ENCODE data around the gene GNB3. TPM values are rescaled to one million over a fixed set of nuclear protein-coding genes. Genes with fewer than 3 reads are reported as not detected.

Gene GNB3
- 1 to 10 TPM; 3.5 to 8.4 (median 6.0) TPM for polyA plus RNA-seq (ENCODE audit: insufficient read depth in 1 of 5, insufficient read length in 5 of 5, low replicate concordance in 1 of 5)
- long read RNA-seq, donor 1, result 0 reads
- long read RNA-seq, donor 2, result 0 reads
- long read RNA-seq, donor 3, partial matches to known transcripts, result 0 of 2 reads
- long read RNA-seq, donor 3, other reads (novel, unspliced or antisense), result 0 of 2 reads
- long read RNA-seq, donor 4, result 0 reads
- long read RNA-seq, donor 5, partial matches to known transcripts, result 0 of 1 reads
- long read RNA-seq, donor 5, other reads (novel, unspliced or antisense), result 0 of 1 reads
- long read RNA-seq, donor 6, partial matches to known transcripts, result 0 of 1 reads
- long read RNA-seq, donor 6, other reads (novel, unspliced or antisense), result 0 of 1 reads
- long read RNA-seq, donor 7, partial matches to known transcripts, result 0 of 1 reads
- long read RNA-seq, donor 7, other reads (novel, unspliced or antisense), result 0 of 1 reads
- long read RNA-seq, donor 8, result 0 reads

DNA sequence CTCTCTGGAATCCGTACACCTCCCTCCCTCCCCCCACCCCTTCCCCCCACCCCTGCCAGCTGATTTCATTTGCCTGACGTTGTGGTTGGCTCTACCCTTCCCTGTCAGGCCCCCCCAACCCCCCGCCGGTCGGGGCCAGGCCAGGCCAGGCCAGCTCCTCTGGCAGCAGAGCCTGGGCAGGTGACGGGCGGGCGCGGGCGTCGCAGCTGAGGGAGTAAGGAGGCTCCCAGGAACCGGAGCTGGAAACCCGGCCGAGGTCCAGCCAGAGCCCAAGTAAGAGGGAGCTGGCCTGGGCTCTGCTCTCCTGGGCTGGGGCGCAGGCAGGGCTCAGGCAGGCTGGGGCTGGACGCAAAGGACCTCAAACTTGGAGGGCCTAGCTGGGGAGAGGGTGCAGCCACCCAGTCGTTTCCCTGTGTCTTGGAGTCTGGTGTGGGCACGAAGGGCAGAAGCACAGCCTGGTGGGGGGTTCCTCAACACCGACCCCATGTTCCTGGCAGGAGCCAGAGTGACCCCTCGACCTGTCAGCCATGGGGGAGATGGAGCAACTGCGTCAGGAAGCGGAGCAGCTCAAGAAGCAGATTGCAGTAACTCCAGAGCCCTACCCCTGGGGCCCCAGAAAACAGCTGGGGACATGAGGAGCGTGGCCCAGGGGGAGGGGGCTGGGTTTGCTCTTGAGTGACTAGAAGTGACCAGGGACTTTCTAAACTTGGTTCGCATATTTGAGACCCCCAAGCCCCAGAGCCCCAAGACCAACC is at the start of gene GNB3:
TSS of gene GNB3 (plus strand) at position 165 of the 755 bp plus-strand sequence. CDS start at position 528, 363 bp downstream.
- DNase-seq, result no peak

DNA sequence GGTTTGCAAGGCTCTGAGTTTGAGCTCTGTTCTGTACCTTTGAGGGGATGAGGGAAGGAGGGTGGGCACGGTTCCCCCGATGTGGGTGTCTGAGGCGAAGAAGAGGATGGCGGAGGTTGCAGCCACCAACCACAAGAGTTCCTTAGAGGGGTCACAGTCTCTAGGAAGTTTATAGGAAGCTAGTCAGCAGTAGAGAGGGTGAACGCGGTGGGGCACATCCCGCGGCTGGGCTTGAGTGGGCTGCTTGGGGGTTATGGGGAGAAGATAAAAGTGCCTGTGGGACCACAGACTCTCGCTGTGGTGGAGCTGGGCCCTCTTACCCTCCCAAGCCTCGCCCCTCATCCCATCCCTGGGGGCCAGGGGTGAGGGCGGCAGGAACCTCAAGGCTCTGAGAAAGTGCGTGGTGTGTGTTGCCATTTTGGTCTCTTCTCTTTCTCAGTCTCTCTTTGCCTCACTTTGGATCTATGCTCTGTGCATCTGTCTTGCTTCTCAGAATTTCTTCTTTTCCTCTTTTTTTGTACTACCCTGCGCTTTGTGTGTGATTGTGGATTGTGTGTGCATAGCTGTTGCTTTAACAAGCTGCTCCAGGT is 48.7 kb upstream of the GNB3 start:
- DNase-seq, result no peak

DNA sequence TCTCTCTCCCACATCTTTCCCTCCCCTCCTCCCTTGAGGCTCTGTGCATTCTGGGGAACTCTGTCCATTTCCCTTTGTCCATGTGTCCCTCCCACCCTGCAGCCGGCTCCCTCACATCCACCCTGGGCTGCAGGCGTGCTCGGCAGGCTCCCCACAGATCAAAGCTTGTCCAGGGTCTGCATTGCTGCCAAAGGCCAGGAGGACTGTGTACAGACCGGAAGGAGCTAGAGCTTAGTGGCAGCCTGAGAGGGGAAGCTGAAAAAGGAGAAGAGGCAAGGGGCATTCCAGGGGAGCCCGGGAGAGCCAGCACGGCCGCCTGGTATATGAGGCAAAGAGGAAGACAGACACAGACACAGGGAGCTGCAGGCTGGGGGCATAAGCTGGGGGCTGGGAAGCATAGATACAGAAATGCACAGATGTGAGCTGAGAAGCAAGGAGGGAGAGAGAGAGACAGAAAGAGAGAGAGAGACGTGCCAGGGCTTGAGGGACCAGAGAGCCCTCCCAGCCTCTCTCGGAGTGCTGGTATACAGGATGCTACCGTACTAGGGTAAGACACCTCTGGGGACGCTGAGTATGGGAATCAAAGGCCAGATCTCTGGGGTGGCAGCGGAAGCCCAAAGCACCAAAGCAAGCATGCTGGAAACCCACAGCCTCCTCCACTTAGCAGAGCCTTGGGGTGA is 48.1 kb upstream of the GNB3 start:
- peak in 1 of 2 donors; percentile 58 for DNase-seq

DNA sequence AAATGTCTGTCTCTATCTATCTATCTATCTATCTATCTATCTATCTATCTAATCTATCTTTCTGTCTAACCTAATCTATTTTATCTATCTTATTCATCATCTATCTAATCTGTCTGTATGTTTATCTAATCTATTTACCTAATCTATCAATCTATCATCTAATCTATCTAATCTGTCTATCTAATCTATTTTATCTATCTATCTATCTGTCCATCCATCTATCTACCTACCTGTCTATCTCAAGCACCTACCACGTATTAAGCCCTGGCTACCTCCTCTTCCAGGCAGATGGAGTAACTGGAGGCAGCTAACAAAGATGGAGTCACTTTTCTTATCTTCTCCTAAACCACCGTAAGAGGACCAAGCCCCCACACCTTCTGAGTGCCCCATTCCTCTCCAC is 45.6 kb upstream of the GNB3 start:
- no peak for DNase-seq

DNA sequence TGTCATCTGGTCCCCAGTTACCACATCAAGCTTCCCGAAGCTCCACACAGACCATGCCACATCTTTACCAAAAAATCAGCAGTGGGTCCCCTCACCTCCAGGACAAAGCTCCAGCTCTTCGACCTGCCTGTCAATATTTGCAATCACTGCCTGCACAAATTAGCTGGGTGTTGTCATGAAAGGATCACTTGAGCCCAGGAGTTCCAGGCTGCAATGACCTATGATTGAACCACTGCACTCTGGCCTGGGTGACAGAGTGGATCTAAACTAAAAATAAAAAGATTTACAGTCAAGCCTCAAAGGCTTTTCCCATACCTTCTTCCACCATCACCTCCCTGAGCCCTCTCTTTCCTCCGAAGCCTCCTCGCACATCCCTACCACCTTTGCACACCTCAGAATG is 44.1 kb upstream of the GNB3 start:
- DNase-seq, result no peak

DNA sequence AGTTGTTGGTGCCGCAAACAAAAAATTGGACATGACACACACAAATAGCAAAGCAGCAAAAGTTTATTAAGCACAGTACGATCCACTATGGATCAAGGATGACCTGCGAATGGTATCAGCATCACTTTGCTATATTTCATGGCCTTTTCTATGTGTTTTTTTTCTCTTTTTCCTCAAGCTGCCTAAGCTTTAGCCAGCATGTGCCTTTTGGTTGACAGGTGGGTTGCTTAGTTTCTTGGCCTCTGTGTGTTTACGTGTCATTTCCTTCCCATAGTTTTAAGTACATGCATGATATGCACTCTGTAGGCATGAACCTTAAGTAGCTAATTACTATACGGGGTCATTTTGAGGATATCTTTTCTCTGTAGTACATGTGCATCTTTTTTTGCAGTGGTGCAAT is 41.6 kb upstream of the GNB3 start:
- DNase-seq, result no peak

DNA sequence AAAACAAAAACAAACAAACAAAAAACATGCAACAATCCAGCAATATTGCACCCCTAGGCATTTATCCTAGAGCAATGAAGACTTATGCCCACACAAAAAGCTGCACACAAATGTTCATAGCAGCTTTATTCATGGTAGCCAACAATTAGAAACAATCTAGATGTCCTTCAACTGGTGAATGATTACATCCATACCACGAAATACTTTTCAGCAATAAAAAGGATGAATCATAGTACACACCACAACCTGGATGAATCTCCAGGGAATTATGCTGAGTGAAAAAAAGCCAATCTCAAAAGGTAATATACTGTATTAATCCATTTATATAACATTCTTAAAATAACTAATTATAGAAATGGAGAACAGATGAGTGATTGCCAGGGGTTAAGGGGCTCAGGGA is 33.6 kb upstream of the GNB3 start:
- no peak for DNase-seq

DNA sequence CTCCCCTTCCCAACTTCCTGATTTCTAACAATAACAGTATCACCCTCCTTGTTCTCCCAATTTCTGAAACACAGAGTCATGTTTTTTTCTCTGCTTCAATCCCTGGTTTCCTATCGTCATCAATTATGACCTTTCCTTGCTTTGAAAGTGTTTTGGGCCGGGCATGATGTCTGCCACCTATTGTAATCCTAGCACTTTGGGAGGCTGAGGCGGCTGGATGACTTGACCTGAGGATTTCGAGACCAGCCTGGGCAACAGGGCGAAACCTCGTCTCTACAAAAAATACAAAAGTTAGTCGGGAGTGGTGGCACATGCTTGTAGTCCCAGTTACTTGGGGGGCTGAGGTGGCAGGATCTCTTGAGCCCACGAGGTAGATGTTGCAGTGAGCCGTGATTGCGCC is 31.7 kb upstream of the GNB3 start:
- DNase-seq, result no peak

DNA sequence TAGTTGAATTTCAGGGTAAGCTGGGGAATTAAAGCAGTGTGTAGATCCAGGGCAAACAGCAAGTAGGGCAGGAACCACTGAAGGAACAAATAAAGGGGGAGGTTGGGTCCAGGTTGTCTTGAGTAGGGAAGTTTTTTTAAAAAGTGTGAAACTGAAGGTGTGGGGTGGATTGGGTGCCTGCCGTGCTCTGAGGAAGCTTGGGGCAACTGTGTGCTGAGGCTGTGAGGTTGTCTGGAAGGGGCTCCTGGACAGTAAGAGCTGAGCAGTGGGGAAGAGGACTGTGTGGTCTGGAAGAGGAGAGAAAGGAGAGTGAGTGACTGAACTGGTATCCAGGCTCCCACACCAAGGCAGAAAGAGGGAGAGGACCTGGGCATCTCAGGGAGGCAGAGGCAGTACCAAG is 30.0 kb upstream of the GNB3 start:
- DNase-seq, result no peak

DNA sequence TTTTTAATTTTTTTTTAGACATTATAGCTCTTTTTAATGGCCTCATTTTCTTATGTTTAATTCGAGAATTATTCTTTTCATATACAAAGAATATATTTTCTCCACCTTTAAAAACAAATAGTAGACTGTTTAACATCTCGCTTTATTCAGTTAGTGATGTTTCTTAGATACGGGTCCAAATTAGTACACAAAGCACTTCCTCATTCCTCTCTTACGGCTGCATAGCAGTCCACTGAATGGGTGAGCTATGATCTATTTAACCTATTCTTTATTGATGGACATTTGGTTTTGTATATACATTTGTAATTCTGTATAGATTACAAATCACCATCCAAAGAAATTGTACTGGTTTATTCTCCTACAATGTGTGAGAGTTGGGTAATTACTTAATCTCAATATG is 27.4 kb upstream of the GNB3 start:
- no peak for DNase-seq

DNA sequence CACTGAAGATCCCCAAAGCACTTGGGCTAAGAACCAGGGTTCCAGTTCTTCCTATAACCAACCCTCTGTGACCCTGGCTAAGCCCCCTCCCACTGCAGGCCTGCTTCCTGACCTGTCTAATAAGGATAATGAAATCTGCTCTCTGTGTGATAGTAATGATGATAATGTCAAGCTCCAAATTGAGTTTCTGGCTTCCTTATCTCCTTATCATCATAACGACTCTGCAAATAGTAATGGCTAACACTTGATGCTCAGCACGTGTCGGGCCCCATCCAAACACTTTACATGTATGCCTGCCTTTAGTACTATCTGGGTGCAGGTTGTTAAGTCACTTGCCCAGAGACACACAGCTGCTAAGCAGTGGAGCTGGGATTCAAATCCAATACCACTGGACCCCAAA is 24.1 kb upstream of the GNB3 start:
- no peak for DNase-seq

DNA sequence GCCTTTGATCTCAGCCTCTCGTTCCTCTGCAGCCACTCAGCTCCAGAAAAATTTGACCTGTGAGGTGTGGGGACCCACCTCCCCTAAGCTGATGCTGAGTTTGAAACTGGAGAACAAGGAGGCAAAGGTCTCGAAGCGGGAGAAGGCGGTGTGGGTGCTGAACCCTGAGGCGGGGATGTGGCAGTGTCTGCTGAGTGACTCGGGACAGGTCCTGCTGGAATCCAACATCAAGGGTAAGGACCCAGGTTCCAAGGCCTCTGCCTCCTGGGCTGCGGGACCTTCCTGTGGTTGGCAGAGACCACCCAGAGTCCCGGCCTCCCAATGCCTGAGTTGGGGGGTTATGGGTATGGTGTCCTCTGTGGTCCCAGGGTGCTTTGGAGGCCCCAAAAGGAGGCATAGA is 23.6 kb upstream of the GNB3 start:
- DNase-seq, result no peak

DNA sequence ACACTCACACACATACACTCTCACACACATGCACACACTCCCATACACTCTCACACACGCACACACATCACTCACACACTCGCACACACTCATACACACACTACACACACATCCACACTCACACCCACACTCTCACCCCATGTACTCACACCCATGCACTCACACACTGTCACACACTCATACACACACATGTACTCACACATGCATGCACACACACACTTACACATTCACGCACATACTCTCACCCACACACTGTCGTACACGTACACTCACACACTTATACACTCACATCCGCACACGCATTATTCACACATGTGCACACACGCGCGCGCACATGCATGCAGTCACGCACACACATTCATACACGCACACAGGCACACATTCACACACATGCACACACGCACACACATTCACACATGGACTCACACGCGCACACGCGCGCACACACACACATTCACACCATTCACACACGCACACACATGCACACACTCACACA is 23.0 kb upstream of the GNB3 start:
- no peak for DNase-seq

DNA sequence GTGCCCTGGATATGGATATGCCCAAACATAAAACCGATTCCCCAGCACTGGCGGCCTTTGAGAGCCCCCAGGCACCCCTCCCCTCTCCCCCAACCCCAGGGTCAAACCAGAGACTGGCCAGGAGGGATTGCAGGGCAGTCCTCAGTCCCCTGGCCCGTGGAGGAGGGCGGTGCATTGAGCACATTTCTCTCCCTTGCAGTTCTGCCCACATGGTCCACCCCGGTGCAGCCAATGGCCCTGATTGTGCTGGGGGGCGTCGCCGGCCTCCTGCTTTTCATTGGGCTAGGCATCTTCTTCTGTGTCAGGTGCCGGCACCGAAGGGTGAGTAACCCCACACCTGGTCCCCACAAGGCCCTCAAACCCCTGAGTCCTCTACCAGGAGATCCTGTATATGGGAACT is 22.5 kb upstream of the GNB3 start:
- no peak for DNase-seq

DNA sequence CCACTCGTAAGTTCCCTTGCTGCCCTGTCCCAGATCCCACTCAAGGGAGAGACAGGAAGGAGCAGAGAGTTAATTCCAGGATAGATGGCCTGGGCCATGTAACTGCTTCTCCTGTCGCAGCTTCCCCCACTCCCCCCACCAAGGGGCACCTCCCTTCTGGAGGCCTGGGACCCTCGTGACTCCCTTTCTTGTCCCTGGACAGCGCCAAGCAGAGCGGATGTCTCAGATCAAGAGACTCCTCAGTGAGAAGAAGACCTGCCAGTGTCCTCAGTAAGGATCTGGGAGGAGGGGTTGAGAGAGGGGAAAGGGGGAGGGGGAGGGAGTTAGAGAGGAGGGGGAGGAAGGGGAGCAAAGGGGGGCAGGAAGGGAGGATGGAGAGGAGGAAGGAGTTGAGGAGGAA is 22.1 kb upstream of the GNB3 start:
- no peak for DNase-seq

DNA sequence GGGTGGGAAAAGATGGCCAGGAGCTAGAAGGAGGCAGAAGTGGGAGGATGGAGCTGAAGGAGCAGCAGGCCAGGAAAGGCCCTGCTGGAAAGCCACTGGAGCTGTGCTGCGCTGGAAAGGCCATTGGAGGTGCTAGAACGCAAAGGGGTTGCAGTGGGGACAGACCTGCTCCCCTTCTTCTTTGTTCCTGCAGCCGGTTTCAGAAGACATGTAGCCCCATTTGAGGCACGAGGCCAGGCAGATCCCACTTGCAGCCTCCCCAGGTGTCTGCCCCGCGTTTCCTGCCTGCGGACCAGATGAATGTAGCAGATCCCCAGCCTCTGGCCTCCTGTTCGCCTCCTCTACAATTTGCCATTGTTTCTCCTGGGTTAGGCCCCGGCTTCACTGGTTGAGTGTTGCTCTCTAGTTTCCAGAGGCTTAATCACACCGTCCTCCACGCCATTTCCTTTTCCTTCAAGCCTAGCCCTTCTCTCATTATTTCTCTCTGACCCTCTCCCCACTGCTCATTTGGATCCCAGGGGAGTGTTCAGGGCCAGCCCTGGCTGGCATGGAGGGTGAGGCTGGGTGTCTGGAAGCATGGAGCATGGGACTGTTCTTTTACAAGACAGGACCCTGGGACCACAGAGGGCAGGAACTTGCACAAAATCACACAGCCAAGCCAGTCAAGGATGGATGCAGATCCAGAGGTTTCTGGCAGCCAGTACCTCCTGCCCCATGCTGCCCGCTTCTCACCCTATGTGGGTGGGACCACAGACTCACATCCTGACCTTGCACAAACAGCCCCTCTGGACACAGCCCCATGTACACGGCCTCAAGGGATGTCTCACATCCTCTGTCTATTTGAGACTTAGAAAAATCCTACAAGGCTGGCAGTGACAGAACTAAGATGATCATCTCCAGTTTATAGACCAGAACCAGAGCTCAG is 21.4 kb upstream of the GNB3 start:
- no peak for DNase-seq

DNA sequence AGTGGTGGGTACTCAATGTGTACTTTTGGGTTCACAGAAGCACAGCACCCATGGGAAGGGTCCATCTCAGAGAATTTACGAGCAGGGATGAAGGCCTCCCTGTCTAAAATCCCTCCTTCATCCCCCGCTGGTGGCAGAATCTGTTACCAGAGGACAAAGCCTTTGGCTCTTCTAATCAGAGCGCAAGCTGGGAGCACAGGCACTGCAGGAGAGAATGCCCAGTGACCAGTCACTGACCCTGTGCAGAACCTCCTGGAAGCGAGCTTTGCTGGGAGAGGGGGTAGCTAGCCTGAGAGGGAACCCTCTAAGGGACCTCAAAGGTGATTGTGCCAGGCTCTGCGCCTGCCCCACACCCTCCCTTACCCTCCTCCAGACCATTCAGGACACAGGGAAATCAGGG is 20.6 kb upstream of the GNB3 start:
- no peak for DNase-seq

DNA sequence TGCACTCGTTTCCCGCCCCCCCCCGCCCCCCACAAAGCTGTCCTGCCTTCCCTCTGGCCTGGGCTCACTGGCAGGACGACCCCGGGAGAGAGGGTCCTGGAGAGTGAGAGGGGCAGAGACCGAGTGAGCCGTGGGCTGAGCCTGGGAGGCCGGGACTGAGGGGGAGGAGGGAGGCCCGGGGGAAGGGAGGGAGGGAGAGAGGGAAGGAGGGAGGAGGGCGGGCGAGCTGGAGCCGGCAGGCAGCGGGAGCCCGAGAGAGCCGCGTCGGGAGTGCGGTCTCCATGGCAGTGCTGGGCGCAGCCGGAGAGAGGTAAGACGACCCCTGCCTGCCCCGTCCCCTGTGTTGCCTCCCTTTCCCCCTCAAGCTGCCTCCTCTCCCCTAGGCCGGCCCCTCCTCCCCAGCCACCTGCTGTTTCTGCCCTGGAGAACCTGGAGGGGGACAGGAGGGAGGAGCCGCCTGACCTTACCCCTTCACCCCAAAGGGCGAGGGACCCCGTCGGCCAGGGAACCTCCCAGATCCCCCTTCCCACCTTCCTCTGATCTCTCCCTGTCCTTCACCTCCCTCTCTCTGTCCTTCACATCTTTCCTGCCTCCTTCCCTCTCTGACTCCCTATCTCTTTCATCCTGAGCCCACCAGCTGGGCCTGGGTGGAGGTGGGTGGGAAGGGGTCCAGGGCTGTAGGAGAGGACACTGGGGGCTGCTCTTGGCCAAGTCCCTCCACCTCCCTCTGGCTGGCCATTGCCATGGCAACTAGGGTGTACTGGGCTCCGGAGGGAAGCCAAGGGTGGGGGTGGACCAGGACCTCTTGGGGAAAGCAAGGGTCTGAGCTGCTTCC is 18.9 kb upstream of the GNB3 start, which contains the start of gene GPR162:
TSS of gene GPR162 (plus strand) at position 231 of the 835 bp plus-strand sequence. CDS start 2,078 bp downstream, outside the sequence.
- DNase-seq, result peak; percentile 67 to 81

DNA sequence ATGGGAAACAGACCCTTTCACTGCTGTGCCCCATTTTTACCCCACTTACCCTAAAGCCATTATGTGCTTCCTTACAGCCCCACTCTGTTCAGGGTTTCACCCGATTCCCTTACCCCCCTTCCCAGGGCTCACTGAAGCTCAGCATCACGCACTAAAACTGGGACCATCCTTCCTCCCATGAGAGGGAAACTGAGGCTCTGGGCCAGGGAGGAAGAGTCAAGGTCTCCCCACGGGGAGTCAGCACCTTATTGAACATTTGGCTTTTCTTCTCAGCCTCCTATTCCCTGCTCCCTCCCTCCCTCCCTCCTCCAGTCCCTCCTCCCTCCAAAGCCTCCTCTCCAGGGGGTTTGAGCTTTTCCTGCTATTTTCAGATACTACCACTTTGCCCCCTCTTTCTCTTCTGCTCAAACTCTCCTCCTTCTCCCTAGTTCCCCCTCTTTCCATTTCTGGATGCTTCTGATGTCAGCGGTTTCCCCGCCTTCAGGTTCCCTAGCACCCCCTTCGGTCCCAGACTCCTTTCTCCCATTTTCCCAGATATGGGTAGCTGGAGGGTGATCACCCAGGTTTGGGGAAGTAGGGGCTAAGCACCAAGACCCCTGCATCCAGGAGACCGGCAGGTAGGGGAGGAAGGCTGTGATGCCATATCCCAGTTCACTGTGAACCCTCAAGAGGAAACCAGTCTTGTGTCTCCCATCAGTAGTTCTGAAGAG is 18.1 kb upstream of the GNB3 start:
- DNase-seq, result no peak

Data from right lung (tissue), 10 donors.